Spleen (tissue), 11 donors: ENCODE measurements around the gene SLC6A13. TPM values are rescaled to one million over a fixed set of nuclear protein-coding genes. Genes with fewer than 3 reads are reported as not detected.
"Not testable (repeated sequence)": the region's sequence is repeated elsewhere in the genome, so short reads cannot be mapped to it uniquely, and the experiment has no call there.

Experiments
- DNase-seq: peaks from one replicate; pipeline ENCODE4 v3.0.0-alpha.2; 2020
- H3K27ac ChIP-seq, 8 donors: fragments of 200-600 bp; sonication (generic) in 7 of 8; 1 replicate in 4 of 8; 2 replicates in 4 of 8; pipeline versions ENCODE4 v1.5.0 to v1.8.0; 2016 to 2021; ENCODE audit warnings: inconsistent platforms in 4 of 8, mild to moderate bottlenecking in 4 of 8, moderate library complexity in 1 of 8
- H3K27me3 ChIP-seq, 7 donors: fragments of 200-600 bp; sonication (generic) in 6 of 7; replicated peaks in 1 of 7; 1 replicate in 4 of 7; 2 replicates in 3 of 7; pipeline versions ENCODE4 v1.5.0 to v1.8.0; 2016 to 2021; ENCODE audit warnings: inconsistent platforms in 3 of 7, mild to moderate bottlenecking in 1 of 7
- H3K36me3 ChIP-seq, 6 donors: fragments of 200-600 bp; sonication (generic) in 5 of 6; 1 replicate in 4 of 6; 2 replicates in 2 of 6; pipeline versions ENCODE4 v1.5.0 to v1.8.0; 2016 to 2021; ENCODE audit warnings: inconsistent platforms in 2 of 6
- H3K4me1 ChIP-seq, 6 donors: fragments of 200-600 bp; sonication (generic) in 5 of 6; 1 replicate in 3 of 6; 2 replicates in 3 of 6; pipeline versions ENCODE4 v1.5.0 to v1.8.0; 2016 to 2021; ENCODE audit warnings: inconsistent platforms in 3 of 6
- H3K4me3 ChIP-seq, 8 donors: fragments of 200-600 bp; sonication (generic) in 7 of 8; 1 replicate in 4 of 8; 2 replicates in 4 of 8; pipeline versions ENCODE4 v1.5.0 to v1.8.0; 2016 to 2021; ENCODE audit warnings: inconsistent platforms in 4 of 8, mild to moderate bottlenecking in 4 of 8, moderate library complexity in 2 of 8
- H3K9me3 ChIP-seq, 8 donors: fragments of 200-600 bp; sonication (generic) in 7 of 8; 1 replicate in 4 of 8; 2 replicates in 4 of 8; pipeline versions ENCODE4 v1.5.0 to v1.8.0; 2016 to 2021; ENCODE audit warnings: inconsistent platforms in 4 of 8
- POLR2A ChIP-seq, 3 donors: fragments of 450-650 bp; IDR thresholded peaks; one replicate each; pipeline ENCODE4 v1.5.1; 2017; ENCODE audit warnings: antibody characterized with exemption in 3 of 3, mild to moderate bottlenecking in 1 of 3
- POLR2AphosphoS5 ChIP-seq, 3 donors: sonication (generic); formaldehyde crosslinking; IDR thresholded peaks; one replicate each; pipeline ENCODE4 v1.5.1; 2017; ENCODE audit warnings: antibody characterized with exemption in 3 of 3
- WGBS, 5 donors: extraction: QIAGEN DNeasy Blood & Tissue Kit in 3 of 5; methylation state at CpG; one replicate each; pipeline versions ENCODE4 v1.1.5 to v1.1.7; 2013 to 2018; 5-methylcytosine and 5-hydroxymethylcytosine counted together
- intact Hi-C: fragments of 100-400 bp; cut with DNase I; formaldehyde crosslinking; loops from one replicate; pipeline ENCODE4 v1.15.0; 2023; ENCODE audit warnings: low total_unique reads
- polyA plus RNA-seq, 3 donors: library from polyadenylated mRNA; stranded (reverse); fragments of 200-250 nt; gene quantifications; one replicate each; pipeline ENCODE4 v1.2.1, GENCODE V29; 2013
- total RNA-seq, 7 donors: library from RNA; depleted of rRNA in 3 of 7; stranded (reverse); fragments of >200 nt in 3 of 7; fragmentation: NEBNext Ultra II Directional in 4 of 7; extraction: Animal tissue kit (Norgen Biotek cat#: 25700) in 4 of 7; gene quantifications; one replicate each; pipeline versions ENCODE4 v1.1.0 to v1.2.1, GENCODE V29; 2016 to 2021
- TF ChIP-seq, protein P1 (sequence below), 11 experiments: fragments of 200-600 bp in 7 of 11; fragments of 450-650 bp in 4 of 11; sonication (generic) in 4 of 11; IDR thresholded peaks in 8 of 11; conservative IDR thresholded peaks in 3 of 11; 1 replicate in 7 of 11; 2 replicates in 4 of 11; pipeline versions ENCODE4 v1.4.0 to v1.8.0; 2016 to 2021; ENCODE audit warnings: antibody characterized with exemption in 11 of 11, inconsistent platforms in 4 of 11, mild to moderate bottlenecking in 1 of 11
- donor health status: healthy with polysubstance abuse.
- donor health status: DM: no; HTN: no; CAD: no; lungs with moderate emphysema.
- donor health status: DM: no; HTN: no; CAD: no.
- donor health status: Bipolar disorder and iron deficiency.
- donor health status: healthy.
- donor health status: DM: no; HTN: no; CAD: no.
- donor health status: DM: yes; HTN: yes; CAD: no.

SLC6A13 gene
- total and polyA plus RNA-seq, 10 donors = 0.22 to 1.7 (median 0.30) TPM; not detected in 5

GRCh38 chr12:190881-191280, 71.8 kb downstream of the SLC6A13 start:
- intact Hi-C loops = no loop called here
- 85 to 94% (median 93%) methylated on average over 7 to 8 of the region's 8 CpGs for WGBS, 5 donors
- TF ChIP-seq, protein P1, sequence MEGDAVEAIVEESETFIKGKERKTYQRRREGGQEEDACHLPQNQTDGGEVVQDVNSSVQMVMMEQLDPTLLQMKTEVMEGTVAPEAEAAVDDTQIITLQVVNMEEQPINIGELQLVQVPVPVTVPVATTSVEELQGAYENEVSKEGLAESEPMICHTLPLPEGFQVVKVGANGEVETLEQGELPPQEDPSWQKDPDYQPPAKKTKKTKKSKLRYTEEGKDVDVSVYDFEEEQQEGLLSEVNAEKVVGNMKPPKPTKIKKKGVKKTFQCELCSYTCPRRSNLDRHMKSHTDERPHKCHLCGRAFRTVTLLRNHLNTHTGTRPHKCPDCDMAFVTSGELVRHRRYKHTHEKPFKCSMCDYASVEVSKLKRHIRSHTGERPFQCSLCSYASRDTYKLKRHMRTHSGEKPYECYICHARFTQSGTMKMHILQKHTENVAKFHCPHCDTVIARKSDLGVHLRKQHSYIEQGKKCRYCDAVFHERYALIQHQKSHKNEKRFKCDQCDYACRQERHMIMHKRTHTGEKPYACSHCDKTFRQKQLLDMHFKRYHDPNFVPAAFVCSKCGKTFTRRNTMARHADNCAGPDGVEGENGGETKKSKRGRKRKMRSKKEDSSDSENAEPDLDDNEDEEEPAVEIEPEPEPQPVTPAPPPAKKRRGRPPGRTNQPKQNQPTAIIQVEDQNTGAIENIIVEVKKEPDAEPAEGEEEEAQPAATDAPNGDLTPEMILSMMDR (IDR thresholded peaks at IDR 0.05 in 8 of 11, conservative IDR thresholded peaks at IDR 0.05 in 3 of 11) = no peak
- TF ChIP-seq POLR2AphosphoS5 (IDR thresholded peaks at IDR 0.05) (no peak), POLR2A (IDR thresholded peaks at IDR 0.05) (no peak)
- peaks cover 0 to 13% (median 10%) of the 10 kb centered on the region in 6 donors for H3K4me1 ChIP-seq
- H3K36me3 ChIP-seq = no peaks in the 10 kb centered on the region
- peak; percentile 66 for DNase-seq
- no peak overlapping the region for H3K4me3 ChIP-seq
- H3K27me3 ChIP-seq = peaks cover 0 to 84% (median 15%) of the 10 kb centered on the region in 7 donors
- no peak overlapping the region for H3K27ac ChIP-seq
- H3K9me3 ChIP-seq = no peaks in the 10 kb centered on the region

DNA sequence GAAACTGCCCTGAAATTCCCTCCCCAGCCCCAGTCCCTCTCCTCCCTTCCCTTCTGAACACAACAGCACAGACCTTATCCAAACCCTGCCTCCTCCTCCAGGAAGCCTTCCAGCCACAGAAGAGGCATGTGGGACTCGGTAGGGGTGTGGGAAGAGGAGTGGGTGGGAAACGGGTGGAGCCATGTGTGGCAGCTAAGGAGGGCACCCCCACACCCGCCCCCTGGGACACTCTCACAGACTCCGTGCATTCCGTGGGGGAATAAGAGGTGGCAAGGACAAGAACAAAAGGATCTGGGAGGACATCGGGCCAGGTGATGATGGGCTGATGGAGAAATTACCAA, 73.0 kb downstream of the SLC6A13 start:
- no peak overlapping the region for H3K4me3 ChIP-seq
- no peak overlapping the region for H3K27ac ChIP-seq
- intact Hi-C loops = no loop called here
- 73 to 78% (median 76%) methylated on average over 6 of the region's 6 CpGs for WGBS, 5 donors
- peak; percentile 56 for DNase-seq
- H3K27me3 ChIP-seq = peaks cover 0 to 81% (median 15%) of the 10 kb centered on the region in 7 donors
- peaks cover 0 to 18% (median 10%) of the 10 kb centered on the region in 6 donors for H3K4me1 ChIP-seq
- no peaks in the 10 kb centered on the region for H3K9me3 ChIP-seq
- TF ChIP-seq, protein P1 (IDR thresholded peaks at IDR 0.05 in 8 of 11, conservative IDR thresholded peaks at IDR 0.05 in 3 of 11) = no peak
- TF ChIP-seq POLR2A (IDR thresholded peaks at IDR 0.05) = no peak
- no peak for TF ChIP-seq POLR2AphosphoS5 (IDR thresholded peaks at IDR 0.05)
- no peaks in the 10 kb centered on the region for H3K36me3 ChIP-seq

- Histone ChIP-seq H3K36me3 (no peaks in the 10 kb centered on the region), H3K4me3 (peak overlapping the region in 5 of 8 donors; percentile 33 to 71 (median 42)), H3K27ac (no peak overlapping the region), H3K4me1 (peaks cover 0 to 18% (median 10%) of the 10 kb centered on the region in 6 donors), H3K27me3 (peaks cover 0 to 77% (median 15%) of the 10 kb centered on the region in 7 donors), H3K9me3 (no peaks in the 10 kb centered on the region)
- intact Hi-C loops = no loop called here
- TF ChIP-seq, protein P1 (IDR thresholded peaks at IDR 0.05 in 8 of 11, conservative IDR thresholded peaks at IDR 0.05 in 3 of 11) = peak in 8 of 11 experiments; percentile 22 to 76 (median 67)
- TF ChIP-seq POLR2AphosphoS5 (IDR thresholded peaks at IDR 0.05) (peak in 1 of 3 donors; percentile 21), POLR2A (IDR thresholded peaks at IDR 0.05) (no peak)
- DNase-seq = peak; percentile 78
- 8 to 18% (median 12%) methylated on average over 32 to 52 of the region's 52 CpGs for WGBS, 5 donors
Measured at GRCh38 chr12:188910-189621, 73.6 kb downstream of the SLC6A13 start.

- Histone ChIP-seq H3K4me1 (peaks cover 0 to 18% (median 10%) of the 10 kb centered on the region in 6 donors), H3K4me3 (peak overlapping the region in 5 of 8 donors; percentile 33 to 71 (median 42)), H3K27me3 (peaks cover 0 to 70% (median 15%) of the 10 kb centered on the region in 7 donors)
- 45 to 86% (median 68%) methylated on average over 34 to 53 of the region's 53 CpGs for WGBS, 5 donors
- H3K36me3 ChIP-seq, DNase-seq, H3K27ac ChIP-seq, H3K9me3 ChIP-seq, intact Hi-C loops: not testable (repeated sequence)
Measured at GRCh38 chr12:187986-188909, 74.4 kb downstream of the SLC6A13 start.
